Measurements from ENCODE around the gene MAP3K20. TPM values are rescaled to one million over a fixed set of nuclear protein-coding genes. Genes with fewer than 3 reads are reported as not detected.
"Not testable (repeated sequence)": the region's sequence is repeated elsewhere in the genome, so short reads cannot be mapped to it uniquely, and the experiment has no call there.

The MAP3K20 gene
- total and polyA plus RNA-seq, 2 donors (not counting 3 experiments of a cell fraction or from before 2014, with no cell fraction given) = 7.8 to 31.5 TPM

DNA sequence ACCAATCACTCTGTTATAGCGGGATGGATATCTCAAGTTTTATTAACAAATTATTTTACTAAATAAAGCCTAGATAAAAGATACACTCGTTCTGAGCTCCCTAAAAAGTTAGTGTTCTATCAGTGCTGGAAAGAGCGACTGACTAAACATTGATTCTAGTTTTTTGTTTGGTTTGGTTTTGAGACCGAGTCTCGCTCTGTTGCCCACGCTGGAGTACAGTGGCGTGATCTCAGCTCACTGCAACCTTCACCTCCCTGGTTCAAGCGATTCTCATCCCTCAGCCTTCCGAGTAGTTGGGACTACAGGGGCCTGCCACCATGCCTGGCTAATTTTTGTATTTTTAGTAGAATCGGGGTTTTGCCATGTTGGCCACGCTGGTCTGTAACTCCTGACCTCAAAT is 205.2 kb downstream of the MAP3K20 start:
- DNase-seq (ENCODE audit: low read depth, low spot score) (no peak), FAIRE-seq (no peak)
- Histone ChIP-seq H3K4me2 (ENCODE audit: insufficient read depth, low read length) (no peak overlapping the region), H4K20me1 (replicated peaks; ENCODE audit: control insufficient read depth, extremely low read depth, insufficient read depth, low read length) (no peaks in the 10 kb centered on the region), H3K36me3 (ENCODE audit: control insufficient read depth in 2 of 2, extremely low read depth in 1 of 2, insufficient read depth in 2 of 2, low read length in 2 of 2) (no peaks in the 10 kb centered on the region), H3K9me3 (replicated peaks; ENCODE audit: control insufficient read depth, insufficient read depth, low read length) (no peaks in the 10 kb centered on the region), H3K9ac (replicated peaks; ENCODE audit: extremely low read depth, insufficient read depth, low read length) (no peak overlapping the region), H3K4me3 (replicated peaks in 1 of 3; ENCODE audit: insufficient read depth in 1 of 3, low read depth in 1 of 3, low read length in 3 of 3) (no peak overlapping the region), H3K4me1 (ENCODE audit: control insufficient read depth, extremely low read depth, insufficient read depth, low read length) (no peaks in the 10 kb centered on the region), H3K27ac (ENCODE audit: insufficient read depth, low read depth, low read length) (no peak overlapping the region), H3K27me3 (ENCODE audit: control insufficient read depth in 2 of 2, insufficient read depth in 2 of 2, low read length in 2 of 2) (peaks cover 6% of the 10 kb centered on the region in 2 experiments), H2AFZ (ENCODE audit: low read depth, low read length) (no peak overlapping the region), H3K79me2 (ENCODE audit: control insufficient read depth, insufficient read depth, low read length) (no peaks in the 10 kb centered on the region), H3K9me1 (replicated peaks; ENCODE audit: control insufficient read depth, extremely low read depth, insufficient read depth, low read length) (no peaks in the 10 kb centered on the region)
- no TSS peak for BruUV-seq (replicated peaks)
- intact Hi-C loops (cut with micrococcal nuclease) = no loop called here
- ChIA-PET CTCF (interaction anchor here (1.5 kb wide), 1 partner anchor 13 kb away, joined by 5 read pairs; no protein-coding TSS in a partner anchor), POLR2A (no interaction called here)
- dilution Hi-C loops (cut with MboI; ENCODE audit: extremely low pct_ligation_motif_present, low sequenced_read_pairs) = no loop called here
- TF ChIP-seq POLR2AphosphoS5 (IDR thresholded peaks at IDR 0.05; ENCODE audit: insufficient read depth, low read depth, low read length) = no peak
- TF ChIP-seq MYC (IDR thresholded peaks at IDR 0.05; ENCODE audit: low read depth, low read length) = no peak
- no peak for TF ChIP-seq GATA2 (IDR thresholded peaks at IDR 0.05; ENCODE audit: insufficient read depth, insufficient read length, low read depth, low read length)
- TF ChIP-seq, protein P1, sequence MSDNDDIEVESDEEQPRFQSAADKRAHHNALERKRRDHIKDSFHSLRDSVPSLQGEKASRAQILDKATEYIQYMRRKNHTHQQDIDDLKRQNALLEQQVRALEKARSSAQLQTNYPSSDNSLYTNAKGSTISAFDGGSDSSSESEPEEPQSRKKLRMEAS (IDR thresholded peaks at IDR 0.05; ENCODE audit: insufficient read depth, insufficient read length) = no peak
- TF ChIP-seq, protein P2, sequence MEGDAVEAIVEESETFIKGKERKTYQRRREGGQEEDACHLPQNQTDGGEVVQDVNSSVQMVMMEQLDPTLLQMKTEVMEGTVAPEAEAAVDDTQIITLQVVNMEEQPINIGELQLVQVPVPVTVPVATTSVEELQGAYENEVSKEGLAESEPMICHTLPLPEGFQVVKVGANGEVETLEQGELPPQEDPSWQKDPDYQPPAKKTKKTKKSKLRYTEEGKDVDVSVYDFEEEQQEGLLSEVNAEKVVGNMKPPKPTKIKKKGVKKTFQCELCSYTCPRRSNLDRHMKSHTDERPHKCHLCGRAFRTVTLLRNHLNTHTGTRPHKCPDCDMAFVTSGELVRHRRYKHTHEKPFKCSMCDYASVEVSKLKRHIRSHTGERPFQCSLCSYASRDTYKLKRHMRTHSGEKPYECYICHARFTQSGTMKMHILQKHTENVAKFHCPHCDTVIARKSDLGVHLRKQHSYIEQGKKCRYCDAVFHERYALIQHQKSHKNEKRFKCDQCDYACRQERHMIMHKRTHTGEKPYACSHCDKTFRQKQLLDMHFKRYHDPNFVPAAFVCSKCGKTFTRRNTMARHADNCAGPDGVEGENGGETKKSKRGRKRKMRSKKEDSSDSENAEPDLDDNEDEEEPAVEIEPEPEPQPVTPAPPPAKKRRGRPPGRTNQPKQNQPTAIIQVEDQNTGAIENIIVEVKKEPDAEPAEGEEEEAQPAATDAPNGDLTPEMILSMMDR (IDR thresholded peaks at IDR 0.05; ENCODE audit: extremely low read depth in 1 of 2, insufficient read depth in 1 of 2, low read depth in 1 of 2, low read length in 2 of 2) = no peak
- TF ChIP-seq POLR2A (IDR thresholded peaks at IDR 0.05; ENCODE audit: low read depth, low read length) = no peak
- TF ChIP-seq JUN (IDR thresholded peaks at IDR 0.05; ENCODE audit: borderline replicate concordance, insufficient read depth, insufficient read length, low read depth) = no peak
- TF ChIP-seq FOS (IDR thresholded peaks at IDR 0.05; ENCODE audit: borderline replicate concordance, insufficient read depth, low read length) = no peak
- no peak for TF ChIP-seq EZH2 (IDR thresholded peaks at IDR 0.05; ENCODE audit: borderline replicate concordance, low read depth, low read length, severe bottlenecking)

DNA sequence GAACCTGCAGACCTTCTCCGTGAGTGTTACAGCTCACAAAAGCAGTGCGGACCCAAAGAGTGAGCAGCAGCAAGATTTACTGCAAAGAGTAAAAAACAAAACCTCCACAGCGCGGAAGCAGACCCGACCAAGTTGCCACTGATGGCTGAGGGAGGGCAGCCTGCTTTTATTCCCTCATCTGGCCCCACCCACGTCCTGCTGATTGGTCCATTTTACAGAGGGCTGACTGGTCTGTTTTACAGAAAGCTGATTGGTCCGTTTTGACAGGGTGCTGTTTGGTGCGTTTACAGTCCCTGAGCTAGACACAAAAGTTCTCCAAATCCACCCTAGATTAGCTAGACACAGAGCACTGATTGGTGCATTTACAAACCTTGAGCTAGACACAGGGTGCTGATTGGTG is 206.3 kb downstream of the MAP3K20 start:
- H3K4me2 ChIP-seq (ENCODE audit: insufficient read depth, low read length); H3K79me2 ChIP-seq (ENCODE audit: control insufficient read depth, insufficient read depth, low read length); H4K20me1 ChIP-seq (replicated peaks; ENCODE audit: control insufficient read depth, extremely low read depth, insufficient read depth, low read length); H3K9me3 ChIP-seq (replicated peaks; ENCODE audit: control insufficient read depth, insufficient read depth, low read length); POLR2A ChIA-PET; H3K27me3 ChIP-seq (ENCODE audit: control insufficient read depth in 2 of 2, insufficient read depth in 2 of 2, low read length in 2 of 2); DNase-seq (ENCODE audit: low read depth, low spot score); CTCF ChIA-PET; intact Hi-C loops (cut with micrococcal nuclease); H3K9me1 ChIP-seq (replicated peaks; ENCODE audit: control insufficient read depth, extremely low read depth, insufficient read depth, low read length); BruUV-seq (replicated peaks); H3K4me3 ChIP-seq (replicated peaks in 1 of 3; ENCODE audit: insufficient read depth in 1 of 3, low read depth in 1 of 3, low read length in 3 of 3); H3K36me3 ChIP-seq (ENCODE audit: control insufficient read depth in 2 of 2, extremely low read depth in 1 of 2, insufficient read depth in 2 of 2, low read length in 2 of 2); H3K27ac ChIP-seq (ENCODE audit: insufficient read depth, low read depth, low read length); dilution Hi-C loops (cut with MboI; ENCODE audit: extremely low pct_ligation_motif_present, low sequenced_read_pairs); H3K4me1 ChIP-seq (ENCODE audit: control insufficient read depth, extremely low read depth, insufficient read depth, low read length); H2AFZ ChIP-seq (ENCODE audit: low read depth, low read length); H3K9ac ChIP-seq (replicated peaks; ENCODE audit: extremely low read depth, insufficient read depth, low read length); FAIRE-seq: not testable (repeated sequence)
